IMR-90 (cell line): ENCODE measurements around the gene MPST. TPM values are rescaled to one million over a fixed set of nuclear protein-coding genes. Genes with fewer than 3 reads are reported as not detected.

Source experiments
- ATAC-seq: fragments of 200-7000 bp; cut with Tn5 transposase; 2 replicates; pipeline ENCODE4 v1.9.1; 2020; ENCODE audit warnings: low read depth, mild to moderate bottlenecking, moderate library complexity
- BruUV-seq: library from RNA; stranded (reverse); fragments of 400-500 nt; replicated peaks from 2 replicates; lab custom pipeline; 2021; lab: Mats Ljungman, UMichigan
- CTCF ChIA-PET: fragments of 300-600 bp; formaldehyde crosslinking; extraction: SDS; loops from one replicate; lab custom pipeline; 2021; ENCODE audit warnings: antibody characterized with exemption; lab: Yijun Ruan, JAX
- POLR2A ChIA-PET: fragments of 300-600 bp; sonication (Branson Sonifier 250); formaldehyde crosslinking; loops from one replicate; lab custom pipeline; 2022; ENCODE audit warnings: antibody characterized with exemption; ENCODE audit not compliant: unreplicated experiment; lab: Charles Lee
- DNase-seq: peaks from one replicate; pipeline ENCODE4 v3.0.0; 2013
- H2AFZ ChIP-seq: replicated peaks from 2 replicates; pipeline ENCODE3; 2013; ENCODE audit warnings: low read length, mild to moderate bottlenecking; ENCODE audit not compliant: poor library complexity
- H2AK5ac ChIP-seq: 2 replicates; pipeline ENCODE4 v1.6.1; 2013; ENCODE audit warnings: low read depth, low read length, inconsistent platforms
- H2AK9ac ChIP-seq: replicated peaks from 2 replicates; pipeline ENCODE3; 2013; ENCODE audit warnings: mild to moderate bottlenecking, low read depth, low read length, moderate library complexity; ENCODE audit not compliant: poor library complexity
- H2BK120ac ChIP-seq: 2 replicates; pipeline ENCODE4 v1.6.1; 2013; ENCODE audit warnings: low read depth, low read length, inconsistent platforms
- H2BK15ac ChIP-seq: 3 replicates; pipeline ENCODE4 v1.6.1; 2013; ENCODE audit warnings: low read depth, low read length, inconsistent platforms
- H2BK20ac ChIP-seq: 2 replicates; pipeline ENCODE4 v1.6.1; 2013; ENCODE audit warnings: low read depth, mild to moderate bottlenecking, inconsistent platforms, low read length, moderate library complexity
- H2BK5ac ChIP-seq: 2 replicates; pipeline ENCODE4 v1.6.1; 2013; ENCODE audit warnings: mild to moderate bottlenecking, low read depth, low read length, inconsistent platforms; ENCODE audit not compliant: poor library complexity, severe bottlenecking
- H3K14ac ChIP-seq: replicated peaks from 2 replicates; pipeline ENCODE4 v1.6.1; 2013; ENCODE audit warnings: low read depth, low read length, inconsistent platforms
- H3K18ac ChIP-seq: 2 replicates; pipeline ENCODE4 v1.6.1; 2013; ENCODE audit warnings: low read depth, low read length, control low read depth
- H3K23ac ChIP-seq: 2 replicates; pipeline ENCODE4 v1.6.1; 2013; ENCODE audit warnings: low read depth, low read length, inconsistent platforms
- H3K27ac ChIP-seq: 2 replicates; pipeline ENCODE4 v1.5.1; 2013; ENCODE audit warnings: mild to moderate bottlenecking, control low read depth, low read length; ENCODE audit not compliant: insufficient read depth
- H3K27me3 ChIP-seq: 2 replicates; pipeline ENCODE4 v1.6.1; 2013; ENCODE audit warnings: low read length; ENCODE audit not compliant: control insufficient read depth, insufficient read depth
- H3K36me3 ChIP-seq: 2 replicates; pipeline ENCODE4 v1.6.1; 2013; ENCODE audit warnings: low read length, mixed read lengths; ENCODE audit not compliant: control insufficient read depth, insufficient read depth
- H3K4ac ChIP-seq: 2 replicates; pipeline ENCODE4 v1.6.1; 2013; ENCODE audit warnings: low read depth, low read length, inconsistent platforms
- H3K4me1 ChIP-seq: 2 replicates; pipeline ENCODE4 v1.6.1; 2013; ENCODE audit warnings: low read length, mixed read lengths; ENCODE audit not compliant: control insufficient read depth, insufficient read depth
- H3K4me2 ChIP-seq: 2 replicates; pipeline ENCODE4 v1.6.1; 2013; ENCODE audit warnings: low read depth, mild to moderate bottlenecking, control low read depth, low read length, moderate library complexity
- H3K4me3 ChIP-seq: 2 replicates; pipeline ENCODE4 v1.5.1; 2013; ENCODE audit warnings: low read depth, mild to moderate bottlenecking, control low read depth, low read length, moderate library complexity; ENCODE audit not compliant: insufficient read depth
- H3K56ac ChIP-seq: 2 replicates; pipeline ENCODE4 v1.6.1; 2013; ENCODE audit warnings: low read length, inconsistent platforms; ENCODE audit not compliant: insufficient read depth; ENCODE audit errors: extremely low read depth
- H3K79me1 ChIP-seq, 2 experiments: 2 replicates each; pipeline ENCODE4 v1.6.1; 2013; ENCODE audit warnings: low read length in 2 of 2, inconsistent platforms in 1 of 2, low read depth in 1 of 2
- H3K9ac ChIP-seq: 2 replicates; pipeline ENCODE4 v1.6.1; 2013; ENCODE audit warnings: low read depth, low read length, control low read depth
- H3K9me1 ChIP-seq: 2 replicates; pipeline ENCODE4 v1.6.1; 2013; ENCODE audit warnings: low read length, inconsistent platforms; ENCODE audit not compliant: insufficient read depth
- H3K9me3 ChIP-seq: 2 replicates; pipeline ENCODE4 v1.6.1; 2013; ENCODE audit warnings: low read length; ENCODE audit not compliant: control insufficient read depth, insufficient read depth
- H4K20me1 ChIP-seq: 2 replicates; pipeline ENCODE4 v1.6.1; 2013; ENCODE audit warnings: low read length, inconsistent platforms; ENCODE audit not compliant: insufficient read depth
- H4K5ac ChIP-seq: 2 replicates; pipeline ENCODE4 v1.6.1; 2013; ENCODE audit warnings: mild to moderate bottlenecking, low read depth, low read length, control low read depth
- H4K8ac ChIP-seq, 2 experiments: 2 replicates each; pipeline ENCODE4 v1.6.1; 2013; ENCODE audit warnings: low read depth in 2 of 2, low read length in 2 of 2, control low read depth in 1 of 2, inconsistent platforms in 1 of 2
- H4K91ac ChIP-seq: 2 replicates; pipeline ENCODE4 v1.6.1; 2013; ENCODE audit warnings: low read depth, low read length, inconsistent platforms; ENCODE audit not compliant: insufficient read depth
- BHLHE40 ChIP-seq: fragments of 150-350 bp; IDR thresholded peaks from 2 replicates; pipeline ENCODE4 v1.6.1; 2016; ENCODE audit warnings: mild to moderate bottlenecking, low read depth, low read length
- CEBPB ChIP-seq: IDR thresholded peaks from 2 replicates; pipeline ENCODE4 v1.6.1; 2012; ENCODE audit warnings: low read depth, low read length, improper control_type of control experiment
- CHD1 ChIP-seq: IDR thresholded peaks from 2 replicates; pipeline ENCODE4 v1.6.1; 2012; ENCODE audit warnings: low read depth, low read length, improper control_type of control experiment
- CTCF ChIP-seq: conservative IDR thresholded peaks from 2 replicates; pipeline ENCODE4 v1.5.1; 2012; ENCODE audit warnings: mild to moderate bottlenecking, low read depth, low read length, improper control_type of control experiment
- ELK1 ChIP-seq: fragments of 150-350 bp; IDR thresholded peaks from 2 replicates; pipeline ENCODE4 v1.6.1; 2016; ENCODE audit warnings: low read depth, mild to moderate bottlenecking, low read length, moderate library complexity, borderline replicate concordance
- FOS ChIP-seq: fragments of 150-350 bp; IDR thresholded peaks from 2 replicates; pipeline ENCODE4 v1.6.1; 2016; ENCODE audit warnings: low read depth, low read length
- MAFK ChIP-seq: IDR thresholded peaks from 2 replicates; pipeline ENCODE4 v1.6.1; 2012; ENCODE audit warnings: low read depth, low read length, improper control_type of control experiment
- MAZ ChIP-seq: IDR thresholded peaks from 2 replicates; pipeline ENCODE4 v1.6.1; 2012; ENCODE audit warnings: low read depth, mild to moderate bottlenecking, low read length, improper control_type of control experiment, moderate library complexity, borderline replicate concordance
- MXI1 ChIP-seq: IDR thresholded peaks from 2 replicates; pipeline ENCODE4 v1.6.1; 2012; ENCODE audit warnings: low read depth, mild to moderate bottlenecking, low read length, moderate library complexity, borderline replicate concordance
- NFE2L2 ChIP-seq: fragments of 150-350 bp; IDR thresholded peaks from 2 replicates; pipeline ENCODE4 v1.6.1; 2016; ENCODE audit warnings: low read depth, mild to moderate bottlenecking, low read length
- POLR2A ChIP-seq: IDR thresholded peaks from 2 replicates; pipeline ENCODE4 v1.6.1; 2012; ENCODE audit warnings: mild to moderate bottlenecking, low read depth, low read length
- RAD21 ChIP-seq: IDR thresholded peaks from 2 replicates; pipeline ENCODE4 v1.6.1; 2012; ENCODE audit warnings: low read length, improper control_type of control experiment
- RCOR1 ChIP-seq: IDR thresholded peaks from 2 replicates; pipeline ENCODE4 v1.6.1; 2012; ENCODE audit warnings: mild to moderate bottlenecking, low read length, improper control_type of control experiment; ENCODE audit not compliant: insufficient replicate concordance
- RFX5 ChIP-seq: IDR thresholded peaks from 2 replicates; pipeline ENCODE4 v1.8.0; 2012; ENCODE audit warnings: low read depth, mild to moderate bottlenecking, low read length, moderate library complexity
- SMC3 ChIP-seq: fragments of 150-350 bp; IDR thresholded peaks from 2 replicates; pipeline ENCODE4 v1.6.1; 2016; ENCODE audit warnings: low read depth, mild to moderate bottlenecking, antibody characterized with exemption, low read length, moderate library complexity
- USF2 ChIP-seq: fragments of 150-350 bp; IDR thresholded peaks from 2 replicates; pipeline ENCODE4 v1.6.1; 2017; ENCODE audit warnings: mild to moderate bottlenecking, antibody characterized with exemption, low read length, low read depth
- WGBS, 2 experiments: methylation state at CpG; one replicate each; pipeline versions ENCODE4 v1.1.5 to v1.1.7; 2013; ENCODE audit warnings: missing lambda C conversion rate in 2 of 2; ENCODE audit not compliant: insufficient read length in 1 of 2; ENCODE audit errors: extremely low coverage in 2 of 2; 5-methylcytosine and 5-hydroxymethylcytosine counted together
- dilution Hi-C: fragments of 300-500 bp; cut with HindIII; formaldehyde crosslinking; loops from one replicate; pipeline ENCODE4 v1.14.3; 2018; ENCODE audit warnings: low sequenced_read_pairs; ENCODE audit not compliant: unreplicated experiment
- in situ Hi-C: fragments of 300-500 bp; cut with MboI; formaldehyde crosslinking; loops from 3 replicates; pipeline ENCODE4 v1.14.3; 2019; ENCODE audit warnings: low sequenced_read_pairs, inconsistent platforms, mixed read lengths
- intact Hi-C: fragments of 100-400 bp; cut with micrococcal nuclease; formaldehyde crosslinking; loops from 2 replicates; pipeline ENCODE4 v1.10.0; 2022
- polyA plus RNA-seq, 3 experiments: library from polyadenylated mRNA; depleted of rRNA; stranded (reverse); fragments of >200 nt; gene quantifications; 2 replicates each; pipeline ENCODE4 v1.2.3, GENCODE V29; 2012; ENCODE audit warnings: low replicate concordance in 1 of 3
- total RNA-seq: library from RNA; depleted of rRNA; stranded (reverse); fragments of >200 nt; gene quantifications from 2 replicates; pipeline ENCODE4 v1.2.3, GENCODE V29; 2012

MPST gene
- total and polyA plus RNA-seq, 2 of the 4 experiments (the other 2 are of a cell fraction): 19.2 to 43.0 TPM

GRCh38 chr22:36988075-36988832 lies 31.3 kb upstream of the MPST start:
- dilution Hi-C loops (no loop called here), in situ Hi-C loops (no loop called here), intact Hi-C loops (no loop called here)
- Histone ChIP-seq H3K9me1 (no peaks in the 10 kb centered on the region), H3K27me3 (peaks cover 10% of the 10 kb centered on the region), H4K91ac (no peak overlapping the region), H2BK20ac (no peak overlapping the region), H3K4me1 (no peaks in the 10 kb centered on the region), H3K36me3 (no peaks in the 10 kb centered on the region), H2BK120ac (no peak overlapping the region), H3K18ac (no peak overlapping the region), H2AFZ (peak overlapping the region; percentile 43), H2AK5ac (no peak overlapping the region), H4K8ac (no peak overlapping the region), H3K4ac (no peak overlapping the region), H3K14ac (no peak overlapping the region), H4K20me1 (no peaks in the 10 kb centered on the region), H2AK9ac (no peak overlapping the region), H2BK15ac (no peak overlapping the region), H2BK5ac (no peak overlapping the region), H3K79me1 (no peaks in the 10 kb centered on the region), H3K27ac (no peak overlapping the region), H3K56ac (no peak overlapping the region), H3K9ac (no peak overlapping the region), H3K4me2 (no peak overlapping the region), H3K4me3 (no peak overlapping the region), H3K23ac (no peak overlapping the region), H4K5ac (no peak overlapping the region), H3K9me3 (peaks cover 9% of the 10 kb centered on the region)
- no TSS peak for BruUV-seq
- DNase-seq: no peak
- no peak for ATAC-seq
- POLR2A ChIA-PET: no interaction called here
- CTCF ChIA-PET: no interaction called here
- TF ChIP-seq USF2: no peak
- TF ChIP-seq CTCF: no peak
- TF ChIP-seq MXI1: no peak
- no peak for TF ChIP-seq POLR2A
- no peak for TF ChIP-seq CHD1
- TF ChIP-seq RFX5: no peak
- no peak for TF ChIP-seq ELK1
- TF ChIP-seq SMC3: no peak
- no peak for TF ChIP-seq FOS
- TF ChIP-seq RAD21: no peak
- no peak for TF ChIP-seq NFE2L2
- TF ChIP-seq MAZ: no peak
- no peak for TF ChIP-seq CEBPB
- no peak for TF ChIP-seq RCOR1
- TF ChIP-seq MAFK: no peak
- no peak for TF ChIP-seq BHLHE40
- 67% methylated on average over 3 of the region's 12 CpGs; no CpG with 5 or more reads in 1 of the 2 experiments for WGBS, 2 experiments
